HG03025 (cell line): Measurements from ENCODE around the gene SRD5A2.

ENCODE experiments used
- ATAC-seq: cut with Tn5 transposase; IDR thresholded peaks from one replicate; pipeline ENCODE4 v1.9.1; 2021; ENCODE audit warnings: mild to moderate bottlenecking, moderate library complexity; ENCODE audit not compliant: unreplicated experiment, low FRiP score

Gene SRD5A2

GRCh38 chr2:31474296-31474695, 106.4 kb downstream of the SRD5A2 start:
- no peak for ATAC-seq
